DOHH2 (cell line): ENCODE results near the gene TNPO3.

Source experiments
- CTCF ChIP-seq: fragments of 200-600 bp; sonication (generic); IDR thresholded peaks from one replicate; pipeline ENCODE4 v1.5.1; 2014; ENCODE audit warnings: antibody characterized with exemption, mild to moderate bottlenecking, low read depth, low read length; ENCODE audit not compliant: poor library complexity, severe bottlenecking
- EZH2phosphoT487 ChIP-seq: fragments of 200-600 bp; sonication (generic); IDR thresholded peaks from 2 replicates; pipeline ENCODE4 v1.6.1; 2017; ENCODE audit warnings: borderline replicate concordance, mild to moderate bottlenecking, antibody characterized with exemption, low read length, moderate library complexity, mixed read lengths

- TF ChIP-seq CTCF (no peak), EZH2phosphoT487 (no peak)
These were observed 142.6 kb downstream of the TNPO3 start for GRCh38 chr7:128912281-128912680.
